GM12878 (cell line): ENCODE results near the gene MARCHF10.

Experiments
- BACH1 ChIP-seq: fragments of 450-650 bp; IDR thresholded peaks from 2 replicates; pipeline ENCODE4 v1.6.1; 2017; ENCODE audit warnings: mild to moderate bottlenecking, borderline replicate concordance
- ESRRA ChIP-seq: IDR thresholded peaks from 2 replicates; pipeline ENCODE4 v1.6.1; 2012; ENCODE audit warnings: mild to moderate bottlenecking, low read length, improper control_type of control experiment
- GABPA ChIP-seq: IDR thresholded peaks from 2 replicates; pipeline ENCODE4 v1.6.1; 2014; ENCODE audit warnings: antibody characterized with exemption, low read depth, mild to moderate bottlenecking, inconsistent platforms
- HCFC1 ChIP-seq: fragments of 150-350 bp; IDR thresholded peaks from 2 replicates; pipeline ENCODE4 v1.6.1; 2014; ENCODE audit warnings: low read length
- NFYA ChIP-seq: IDR thresholded peaks from 2 replicates; pipeline ENCODE4 v1.6.1; 2011; ENCODE audit warnings: low read depth, mild to moderate bottlenecking, low read length, improper control_type of control experiment, borderline replicate concordance
- POLR2AphosphoS5 ChIP-seq: IDR thresholded peaks from 2 replicates; pipeline ENCODE4 v1.6.1; 2011; ENCODE audit warnings: mild to moderate bottlenecking, low read length, inconsistent platforms
- RCOR1 ChIP-seq: conservative IDR thresholded peaks from 2 replicates; pipeline ENCODE4 v1.6.1; 2012; ENCODE audit warnings: low read depth, low read length, improper control_type of control experiment
- ZNF217 ChIP-seq: fragments of 450-650 bp; IDR thresholded peaks from 2 replicates; pipeline ENCODE4 v1.6.1; 2017; ENCODE audit warnings: antibody characterized with exemption, mild to moderate bottlenecking
- TF ChIP-seq, protein P1 (sequence below): fragments of 450-650 bp; IDR thresholded peaks from 2 replicates; pipeline ENCODE4 v1.6.1; 2016; ENCODE audit warnings: mild to moderate bottlenecking, moderate library complexity, borderline replicate concordance
- TF ChIP-seq, protein P2 (sequence below): IDR thresholded peaks from 2 replicates; pipeline ENCODE4 v1.6.1; 2012; ENCODE audit warnings: low read depth, low read length, improper control_type of control experiment
- TF ChIP-seq, protein P3 (sequence below): IDR thresholded peaks from 2 replicates; pipeline ENCODE4 v1.6.1; 2011; ENCODE audit warnings: mild to moderate bottlenecking, low read depth, low read length, moderate library complexity; ENCODE audit not compliant: insufficient replicate concordance

- no peak for TF ChIP-seq NFYA
- no peak for TF ChIP-seq HCFC1
- TF ChIP-seq ESRRA: no peak
- TF ChIP-seq, protein P1, sequence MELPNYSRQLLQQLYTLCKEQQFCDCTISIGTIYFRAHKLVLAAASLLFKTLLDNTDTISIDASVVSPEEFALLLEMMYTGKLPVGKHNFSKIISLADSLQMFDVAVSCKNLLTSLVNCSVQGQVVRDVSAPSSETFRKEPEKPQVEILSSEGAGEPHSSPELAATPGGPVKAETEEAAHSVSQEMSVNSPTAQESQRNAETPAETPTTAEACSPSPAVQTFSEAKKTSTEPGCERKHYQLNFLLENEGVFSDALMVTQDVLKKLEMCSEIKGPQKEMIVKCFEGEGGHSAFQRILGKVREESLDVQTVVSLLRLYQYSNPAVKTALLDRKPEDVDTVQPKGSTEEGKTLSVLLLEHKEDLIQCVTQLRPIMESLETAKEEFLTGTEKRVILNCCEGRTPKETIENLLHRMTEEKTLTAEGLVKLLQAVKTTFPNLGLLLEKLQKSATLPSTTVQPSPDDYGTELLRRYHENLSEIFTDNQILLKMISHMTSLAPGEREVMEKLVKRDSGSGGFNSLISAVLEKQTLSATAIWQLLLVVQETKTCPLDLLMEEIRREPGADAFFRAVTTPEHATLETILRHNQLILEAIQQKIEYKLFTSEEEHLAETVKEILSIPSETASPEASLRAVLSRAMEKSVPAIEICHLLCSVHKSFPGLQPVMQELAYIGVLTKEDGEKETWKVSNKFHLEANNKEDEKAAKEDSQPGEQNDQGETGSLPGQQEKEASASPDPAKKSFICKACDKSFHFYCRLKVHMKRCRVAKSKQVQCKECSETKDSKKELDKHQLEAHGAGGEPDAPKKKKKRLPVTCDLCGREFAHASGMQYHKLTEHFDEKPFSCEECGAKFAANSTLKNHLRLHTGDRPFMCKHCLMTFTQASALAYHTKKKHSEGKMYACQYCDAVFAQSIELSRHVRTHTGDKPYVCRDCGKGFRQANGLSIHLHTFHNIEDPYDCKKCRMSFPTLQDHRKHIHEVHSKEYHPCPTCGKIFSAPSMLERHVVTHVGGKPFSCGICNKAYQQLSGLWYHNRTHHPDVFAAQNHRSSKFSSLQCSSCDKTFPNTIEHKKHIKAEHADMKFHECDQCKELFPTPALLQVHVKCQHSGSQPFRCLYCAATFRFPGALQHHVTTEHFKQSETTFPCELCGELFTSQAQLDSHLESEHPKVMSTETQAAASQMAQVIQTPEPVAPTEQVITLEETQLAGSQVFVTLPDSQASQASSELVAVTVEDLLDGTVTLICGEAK: no peak
- TF ChIP-seq, protein P2, sequence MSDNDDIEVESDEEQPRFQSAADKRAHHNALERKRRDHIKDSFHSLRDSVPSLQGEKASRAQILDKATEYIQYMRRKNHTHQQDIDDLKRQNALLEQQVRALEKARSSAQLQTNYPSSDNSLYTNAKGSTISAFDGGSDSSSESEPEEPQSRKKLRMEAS: no peak
- no peak for TF ChIP-seq BACH1
- TF ChIP-seq RCOR1: no peak
- no peak for TF ChIP-seq ZNF217
- TF ChIP-seq GABPA: no peak
- TF ChIP-seq, protein P3, sequence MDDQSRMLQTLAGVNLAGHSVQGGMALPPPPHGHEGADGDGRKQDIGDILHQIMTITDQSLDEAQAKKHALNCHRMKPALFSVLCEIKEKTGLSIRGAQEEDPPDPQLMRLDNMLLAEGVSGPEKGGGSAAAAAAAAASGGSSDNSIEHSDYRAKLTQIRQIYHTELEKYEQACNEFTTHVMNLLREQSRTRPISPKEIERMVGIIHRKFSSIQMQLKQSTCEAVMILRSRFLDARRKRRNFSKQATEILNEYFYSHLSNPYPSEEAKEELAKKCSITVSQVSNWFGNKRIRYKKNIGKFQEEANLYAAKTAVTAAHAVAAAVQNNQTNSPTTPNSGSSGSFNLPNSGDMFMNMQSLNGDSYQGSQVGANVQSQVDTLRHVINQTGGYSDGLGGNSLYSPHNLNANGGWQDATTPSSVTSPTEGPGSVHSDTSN: no peak
- TF ChIP-seq POLR2AphosphoS5: no peak
These were observed 101.3 kb downstream of the MARCHF10 start for GRCh38 chr17:62706598-62707424.
